OCI-M2 (cell line): ENCODE results near the gene DNAH8.
A peak's percentile ranks its signal among the peaks of the same experiment; 100 is the strongest.

Source experiments
- DNase-seq: peaks from one replicate; lab custom pipeline; 2025; ENCODE audit not compliant: unreplicated experiment; lab: John Stamatoyannopoulos, UW

The DNAH8 gene

GRCh38 chr6:38794682-38795081 is 79.6 kb downstream of the DNAH8 start:
- no peak for DNase-seq

GRCh38 chr6:38796006-38796405 is 80.9 kb downstream of the DNAH8 start:
- DNase-seq, result no peak

- DNase-seq, result peak; percentile 54
These were observed 81.3 kb downstream of the DNAH8 start for GRCh38 chr6:38796437-38796836.

- DNase-seq, result no peak
These were observed 81.7 kb downstream of the DNAH8 start for GRCh38 chr6:38796850-38797249.

GRCh38 chr6:38797391-38797790 is 82.3 kb downstream of the DNAH8 start:
- DNase-seq, result no peak

- no peak for DNase-seq
These were observed 84.5 kb downstream of the DNAH8 start for GRCh38 chr6:38799529-38800184.

- DNase-seq, result no peak
These were observed 86.2 kb downstream of the DNAH8 start for GRCh38 chr6:38801305-38801704.

- DNase-seq, result no peak
These were observed 87.4 kb downstream of the DNAH8 start for GRCh38 chr6:38802497-38802896.

- DNase-seq, result no peak
These were observed 88.0 kb downstream of the DNAH8 start for GRCh38 chr6:38803129-38803528.

GRCh38 chr6:38804358-38804757 is 89.2 kb downstream of the DNAH8 start:
- no peak for DNase-seq

GRCh38 chr6:38805127-38805655 is 90.1 kb downstream of the DNAH8 start:
- DNase-seq, result no peak

GRCh38 chr6:38805692-38806091 is 90.6 kb downstream of the DNAH8 start:
- DNase-seq, result no peak

GRCh38 chr6:38806271-38806670 is 91.2 kb downstream of the DNAH8 start:
- no peak for DNase-seq

- no peak for DNase-seq
These were observed 91.7 kb downstream of the DNAH8 start for GRCh38 chr6:38806833-38807232.

- DNase-seq, result no peak
These were observed 92.9 kb downstream of the DNAH8 start for GRCh38 chr6:38808039-38808438.

- DNase-seq, result no peak
These were observed 98.1 kb downstream of the DNAH8 start for GRCh38 chr6:38813041-38813823.

- no peak for DNase-seq
These were observed 99.7 kb downstream of the DNAH8 start for GRCh38 chr6:38814761-38815160.

- DNase-seq, result no peak
These were observed 100.1 kb downstream of the DNAH8 start for GRCh38 chr6:38815250-38815649.

GRCh38 chr6:38818691-38819090 is 103.6 kb downstream of the DNAH8 start:
- DNase-seq, result no peak

- DNase-seq, result no peak
These were observed 107.9 kb downstream of the DNAH8 start for GRCh38 chr6:38822963-38823362.

- no peak for DNase-seq
These were observed 109.3 kb downstream of the DNAH8 start for GRCh38 chr6:38824243-38824894.

GRCh38 chr6:38827024-38827423 is 111.9 kb downstream of the DNAH8 start:
- no peak for DNase-seq
